Natural killer cell (primary cell): ENCODE data around the gene CMTM8. TPM values are rescaled to one million over a fixed set of nuclear protein-coding genes. Genes with fewer than 3 reads are reported as not detected.

ENCODE experiments used
- ATAC-seq, 3 donors: fragments of 150-1000 bp in 2 of 3; fragments of 200-7000 bp in 1 of 3; cut with Tn5 transposase; 1 replicate in 1 of 3; 2 replicates in 2 of 3; pipeline ENCODE4 v1.10.0; 2021; ENCODE audit warnings: mild to moderate bottlenecking in 2 of 3, moderate library complexity in 2 of 3
- DNase-seq, 2 donors: peaks; one replicate each; pipeline versions ENCODE4 v3.0.0 to v3.0.0-alpha.2; 2013 to 2021; ENCODE audit warnings: mixed read lengths in 1 of 2
- H3K27ac ChIP-seq: one replicate; pipeline ENCODE4 v1.5.1; 2013; ENCODE audit warnings: mild to moderate bottlenecking, low read length
- H3K27me3 ChIP-seq: one replicate; pipeline ENCODE4 v1.6.1; 2013; ENCODE audit warnings: low read length; ENCODE audit not compliant: control insufficient read depth, insufficient read depth
- H3K36me3 ChIP-seq: one replicate; pipeline ENCODE4 v1.6.1; 2013; ENCODE audit warnings: low read length; ENCODE audit not compliant: control insufficient read depth, insufficient read depth
- H3K4me1 ChIP-seq: one replicate; pipeline ENCODE4 v1.6.1; 2013; ENCODE audit warnings: low read length; ENCODE audit not compliant: control insufficient read depth, insufficient read depth
- H3K4me3 ChIP-seq: one replicate; pipeline ENCODE4 v1.5.1; 2013; ENCODE audit warnings: low read length
- H3K9me3 ChIP-seq: one replicate; pipeline ENCODE4 v1.6.1; 2013; ENCODE audit warnings: low read length; ENCODE audit not compliant: control insufficient read depth, insufficient read depth
- H3K27ac Mint-ChIP-seq, 2 donors: one replicate each; pipeline ENCODE4 v1.8.0; 2022; ENCODE audit warnings: mild to moderate bottlenecking in 2 of 2, mixed read lengths in 2 of 2, moderate library complexity in 1 of 2
- H3K27me3 Mint-ChIP-seq, 2 donors: one replicate each; pipeline ENCODE4 v1.8.0; 2022; ENCODE audit warnings: low read depth in 2 of 2, mixed read lengths in 2 of 2
- H3K36me3 Mint-ChIP-seq: one replicate; pipeline ENCODE4 v1.8.0; 2022; ENCODE audit warnings: mixed read lengths
- H3K4me1 Mint-ChIP-seq, 2 donors: one replicate each; pipeline ENCODE4 v1.8.0; 2022; ENCODE audit warnings: mixed read lengths in 2 of 2
- H3K4me3 Mint-ChIP-seq: one replicate; pipeline ENCODE4 v1.8.0; 2022; ENCODE audit warnings: mild to moderate bottlenecking, moderate library complexity, mixed read lengths
- H3K9me3 Mint-ChIP-seq, 2 donors: one replicate each; pipeline ENCODE4 v1.8.0; 2022; ENCODE audit warnings: mixed read lengths in 2 of 2
- CTCF ChIP-seq: fragments of 200-600 bp; IDR thresholded peaks from one replicate; pipeline ENCODE4 v1.8.0; 2022; ENCODE audit warnings: antibody characterized with exemption
- WGBS: methylation state at CpG from one replicate; pipeline ENCODE4 v1.1.7; 2013; ENCODE audit warnings: missing lambda C conversion rate; ENCODE audit not compliant: insufficient coverage; 5-methylcytosine and 5-hydroxymethylcytosine counted together
- intact Hi-C: fragments of 100-400 bp; cut with micrococcal nuclease; formaldehyde crosslinking; loops from one replicate; pipeline ENCODE4 v1.14.2; 2022
- total RNA-seq, 4 donors: library from RNA; stranded (reverse); fragments of 120-200 nt in 1 of 4; gene quantifications; one replicate each; pipeline versions ENCODE4 v1.2.3 to v1.2.4, GENCODE V29; 2013 to 2022

CMTM8 gene
- total RNA-seq, 3 donors from 2014 or later (not counting 1 experiment from before 2014, with no cell fraction given): 0.31 to 0.88 (median 0.83) TPM

- no peak for DNase-seq
- H3K36me3 ChIP-seq: no peaks in the 10 kb centered on the region
- intact Hi-C loops: loop anchor here (10.0 kb wide), 1 partner anchor 334 kb away; no protein-coding TSS in a partner anchor
- H3K27me3 ChIP-seq: no peaks in the 10 kb centered on the region
- H3K27ac Mint-ChIP-seq: no peak overlapping the region
- H3K36me3 Mint-ChIP-seq: no peaks in the 10 kb centered on the region
- H3K4me3 ChIP-seq: no peak overlapping the region
- ATAC-seq: no peak
- no peaks in the 10 kb centered on the region for H3K4me1 Mint-ChIP-seq
- H3K27me3 Mint-ChIP-seq: peaks cover 0 to 3% of the 10 kb centered on the region in 2 donors
- H3K9me3 Mint-ChIP-seq: no peaks in the 10 kb centered on the region
- H3K27ac ChIP-seq: no peak overlapping the region
- H3K9me3 ChIP-seq: no peaks in the 10 kb centered on the region
- no peak for TF ChIP-seq CTCF
- H3K4me3 Mint-ChIP-seq: no peak overlapping the region
- H3K4me1 ChIP-seq: no peaks in the 10 kb centered on the region
- whole genome bisulfite sequencing: 100% methylated on average over 2 of the region's 2 CpGs
These were observed 110.7 kb downstream of the CMTM8 start for GRCh38 chr3:32349184-32349583.

GRCh38 chr3:32352563-32352962 lies 114.1 kb downstream of the CMTM8 start:
- no peak for ATAC-seq
- H3K27ac Mint-ChIP-seq: no peak overlapping the region
- no peak for TF ChIP-seq CTCF
- H3K27me3 Mint-ChIP-seq: peaks cover 5 to 6% of the 10 kb centered on the region in 2 donors
- Histone ChIP-seq H3K4me1 (no peaks in the 10 kb centered on the region), H3K4me3 (no peak overlapping the region), H3K9me3 (no peaks in the 10 kb centered on the region), H3K27me3 (no peaks in the 10 kb centered on the region), H3K36me3 (no peaks in the 10 kb centered on the region), H3K27ac (no peak overlapping the region)
- no peak for DNase-seq
- H3K4me3 Mint-ChIP-seq: no peak overlapping the region
- H3K4me1 Mint-ChIP-seq: no peaks in the 10 kb centered on the region
- H3K9me3 Mint-ChIP-seq: no peaks in the 10 kb centered on the region
- intact Hi-C loops: no loop called here
- no peaks in the 10 kb centered on the region for H3K36me3 Mint-ChIP-seq

- WGBS: 95% methylated on average over 2 of the region's 2 CpGs
- ATAC-seq: no peak
- Histone ChIP-seq H3K27ac (no peak overlapping the region), H3K4me3 (no peak overlapping the region), H3K9me3 (no peaks in the 10 kb centered on the region), H3K4me1 (no peaks in the 10 kb centered on the region), H3K27me3 (no peaks in the 10 kb centered on the region), H3K36me3 (no peaks in the 10 kb centered on the region)
- TF ChIP-seq CTCF: no peak
- Mint-ChIP-seq H3K27ac (no peak overlapping the region), H3K4me3 (no peak overlapping the region), H3K4me1 (no peaks in the 10 kb centered on the region), H3K9me3 (no peaks in the 10 kb centered on the region), H3K36me3 (no peaks in the 10 kb centered on the region), H3K27me3 (peaks cover 5 to 14% of the 10 kb centered on the region in 2 donors)
- intact Hi-C loops: no loop called here
- no peak for DNase-seq
These were observed 114.9 kb downstream of the CMTM8 start for GRCh38 chr3:32353351-32353750.

- H3K36me3 Mint-ChIP-seq: no peaks in the 10 kb centered on the region
- no peak overlapping the region for H3K27ac ChIP-seq
- no peaks in the 10 kb centered on the region for H3K9me3 Mint-ChIP-seq
- no peak overlapping the region for H3K4me3 Mint-ChIP-seq
- intact Hi-C loops: no loop called here
- ATAC-seq: no peak
- 85% methylated on average over 8 of the region's 8 CpGs for WGBS
- no peak for DNase-seq
- H3K36me3 ChIP-seq: no peaks in the 10 kb centered on the region
- TF ChIP-seq CTCF: no peak
- H3K27ac Mint-ChIP-seq: no peak overlapping the region
- no peaks in the 10 kb centered on the region for H3K27me3 ChIP-seq
- H3K4me3 ChIP-seq: no peak overlapping the region
- no peaks in the 10 kb centered on the region for H3K4me1 ChIP-seq
- no peaks in the 10 kb centered on the region for H3K4me1 Mint-ChIP-seq
- no peaks in the 10 kb centered on the region for H3K9me3 ChIP-seq
- peaks cover 5 to 15% of the 10 kb centered on the region in 2 donors for H3K27me3 Mint-ChIP-seq
These were observed 115.9 kb downstream of the CMTM8 start for GRCh38 chr3:32354362-32354778.
